ENCODE data around the gene KLF11.
A peak's percentile ranks its signal among the peaks of the same experiment; 100 is the strongest.

KLF11 gene

GRCh38 chr2:10067330-10067729 lies 24.0 kb downstream of the KLF11 start:
- DNase-seq, result no peak

GRCh38 chr2:10067881-10068280 lies 24.5 kb downstream of the KLF11 start:
- no peak for DNase-seq

DNA sequence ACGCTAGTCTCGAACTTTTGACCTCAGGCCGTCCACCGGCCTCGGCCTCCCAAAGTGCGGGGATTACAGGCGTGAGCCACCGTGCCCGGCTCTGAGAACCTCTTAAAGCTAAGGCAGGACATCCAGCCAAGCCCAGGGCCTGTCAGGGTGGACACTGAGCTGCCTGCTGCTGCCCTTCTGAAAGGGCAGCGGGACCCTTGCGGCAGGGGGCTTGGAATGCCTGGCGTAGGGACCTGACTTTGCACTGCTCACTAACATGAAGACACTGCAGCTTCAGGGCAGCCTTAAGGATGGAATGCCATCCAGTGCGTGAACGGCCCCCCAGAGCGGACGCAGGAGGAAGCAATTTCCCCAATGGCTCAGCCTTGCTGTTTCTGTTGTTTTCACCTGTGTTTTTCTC lies 27.8 kb downstream of the KLF11 start:
- no peak for DNase-seq

GRCh38 chr2:10071595-10071994 lies 28.2 kb downstream of the KLF11 start:
- no peak for DNase-seq

DNA sequence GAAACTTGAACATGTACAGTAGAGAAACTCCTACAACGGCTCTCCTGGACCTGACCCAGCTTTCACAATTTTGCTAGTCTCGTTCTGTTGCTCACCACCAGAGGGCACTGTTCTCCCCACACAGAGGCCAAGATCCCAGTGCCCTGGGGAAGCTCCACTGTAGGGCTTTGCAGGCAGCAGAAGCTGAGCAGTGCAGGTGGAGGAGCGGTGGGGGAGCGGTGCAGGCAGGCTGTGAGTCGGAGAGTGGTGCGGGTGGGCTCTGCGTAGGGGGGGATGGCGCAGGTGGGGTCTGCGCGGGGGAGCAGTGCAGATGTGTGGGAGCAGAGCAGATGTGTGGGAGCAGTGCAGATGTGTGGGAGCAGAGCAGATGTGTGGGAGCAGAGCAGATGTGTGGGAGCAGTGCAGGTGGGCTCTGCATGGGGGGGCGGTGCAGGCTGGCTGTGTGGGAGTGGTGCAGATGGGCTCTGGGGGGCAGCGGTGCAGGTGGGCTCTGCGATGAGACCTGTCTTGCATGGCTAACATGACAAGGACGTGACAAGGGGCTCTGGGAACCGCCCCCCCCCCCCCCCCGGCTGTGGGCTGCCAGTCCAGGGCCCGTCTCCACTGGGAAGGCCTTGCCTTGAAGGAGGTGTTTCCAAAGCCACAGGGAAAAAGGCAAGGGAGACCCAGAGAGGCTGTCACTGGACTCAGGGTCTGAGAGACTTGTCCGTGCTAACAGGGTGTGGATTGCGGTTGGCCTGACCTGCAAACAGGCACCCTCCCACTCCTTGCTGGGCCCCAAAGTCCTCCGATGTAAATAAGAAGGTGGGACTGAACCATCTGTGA lies 29.5 kb downstream of the KLF11 start:
- peak; percentile 73 for DNase-seq

- no peak for DNase-seq
Measured at GRCh38 chr2:10073706-10074105, 30.4 kb downstream of the KLF11 start.

- no peak for DNase-seq
Measured at GRCh38 chr2:10075101-10075500, 31.8 kb downstream of the KLF11 start.

- no peak for DNase-seq
Measured at GRCh38 chr2:10075571-10076209, 32.3 kb downstream of the KLF11 start.

- no peak for DNase-seq
Measured at GRCh38 chr2:10076511-10076910, 33.2 kb downstream of the KLF11 start.

GRCh38 chr2:10076988-10077527 lies 33.7 kb downstream of the KLF11 start:
- no peak for DNase-seq

DNA sequence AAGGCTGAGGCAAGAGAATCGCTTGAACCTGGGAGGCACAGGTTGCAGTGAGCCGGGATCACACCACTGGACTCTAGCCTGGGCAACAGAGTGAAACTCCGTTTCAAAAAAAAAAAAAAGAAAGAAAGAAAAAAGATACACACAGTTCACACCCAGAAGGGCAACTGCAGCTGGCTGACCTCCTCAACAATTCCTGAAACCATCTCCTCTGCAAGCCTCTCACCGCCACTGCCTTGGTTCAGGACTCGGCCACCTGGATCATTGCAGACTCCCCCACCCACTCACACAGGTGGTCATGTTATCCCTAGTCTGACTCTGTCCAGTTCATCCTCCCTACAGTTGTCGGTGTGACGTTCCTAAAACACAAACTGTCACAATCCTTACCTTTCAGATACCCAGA lies 34.7 kb downstream of the KLF11 start:
- DNase-seq, result no peak

- no peak for DNase-seq
Measured at GRCh38 chr2:10078704-10079265, 35.4 kb downstream of the KLF11 start.

DNA sequence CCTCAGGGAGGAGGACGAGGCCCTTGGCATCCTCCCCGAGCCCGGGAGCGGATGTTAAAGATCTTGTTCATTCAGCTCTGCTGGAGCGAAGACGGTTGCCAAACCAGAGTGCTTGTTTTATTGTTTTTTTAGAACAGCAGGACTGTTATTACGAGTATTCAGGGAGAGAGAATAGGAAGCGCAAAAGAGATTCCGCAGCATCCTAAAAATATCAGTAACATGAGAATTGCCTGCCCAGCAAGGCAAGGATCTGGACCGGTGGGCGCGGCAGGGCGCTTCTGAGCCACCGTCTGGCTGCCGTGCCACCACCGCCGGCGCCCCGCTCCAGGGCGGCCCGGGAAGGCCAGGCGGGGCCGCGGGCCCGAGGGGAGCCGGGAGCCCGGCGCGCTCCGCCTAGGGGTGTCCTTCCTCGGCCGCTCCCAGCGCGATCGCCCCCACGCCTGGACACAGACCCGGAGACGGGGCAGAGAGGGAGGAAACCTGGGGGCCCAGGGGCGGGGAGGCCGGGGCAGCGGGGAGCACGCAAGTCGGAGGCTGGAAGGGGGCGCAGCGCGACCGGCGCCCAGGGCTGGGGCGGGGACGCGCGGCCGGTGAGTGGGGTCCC lies 36.0 kb downstream of the KLF11 start:
- no peak for DNase-seq

- DNase-seq, result no peak
Measured at GRCh38 chr2:10079870-10080535, 36.7 kb downstream of the KLF11 start, which contains the start of gene CYS1. CYS1 (minus strand) TSS chr2:10080411; CDS start chr2:10080223, 188 bp downstream.

DNA sequence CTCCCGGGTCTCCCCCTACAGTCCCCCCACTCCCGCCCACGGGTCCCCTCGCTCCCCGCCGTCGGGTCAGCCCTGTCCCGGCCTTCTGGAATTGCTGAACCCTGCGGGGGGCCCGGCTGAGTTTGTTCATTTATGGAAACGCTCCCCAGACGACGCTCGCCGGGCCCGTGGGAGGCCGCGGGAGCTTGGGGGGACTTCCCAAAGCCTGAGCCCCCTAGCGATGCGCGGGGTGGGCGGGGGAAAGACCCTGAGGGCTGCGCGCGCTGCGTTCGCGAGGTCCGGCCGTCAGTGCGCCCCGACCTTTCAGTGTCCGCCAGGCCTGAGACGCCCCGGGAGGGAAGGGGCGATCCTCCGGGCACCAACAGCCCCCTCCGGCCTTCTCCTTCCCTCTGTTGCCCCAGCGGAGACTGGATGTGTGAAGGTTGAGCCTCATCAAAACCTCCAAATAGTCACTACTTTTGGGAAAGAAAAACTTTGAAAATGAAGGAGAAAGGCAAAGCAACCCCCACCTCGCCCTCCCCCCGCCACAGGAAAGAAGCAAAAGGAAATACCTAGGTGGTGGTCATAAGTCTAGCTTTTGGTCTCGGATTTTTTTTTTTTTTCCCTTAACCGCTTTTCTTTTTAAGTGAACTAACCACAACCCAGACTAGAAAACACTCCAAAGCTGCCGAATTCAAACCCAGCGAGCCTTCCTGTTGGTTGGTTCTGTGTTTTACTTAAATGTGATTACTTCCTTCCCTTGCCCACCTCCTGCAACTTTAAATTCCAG lies 37.4 kb downstream of the KLF11 start:
- no peak for DNase-seq

- no peak for DNase-seq
Measured at GRCh38 chr2:10083046-10083445, 39.7 kb downstream of the KLF11 start.

DNA sequence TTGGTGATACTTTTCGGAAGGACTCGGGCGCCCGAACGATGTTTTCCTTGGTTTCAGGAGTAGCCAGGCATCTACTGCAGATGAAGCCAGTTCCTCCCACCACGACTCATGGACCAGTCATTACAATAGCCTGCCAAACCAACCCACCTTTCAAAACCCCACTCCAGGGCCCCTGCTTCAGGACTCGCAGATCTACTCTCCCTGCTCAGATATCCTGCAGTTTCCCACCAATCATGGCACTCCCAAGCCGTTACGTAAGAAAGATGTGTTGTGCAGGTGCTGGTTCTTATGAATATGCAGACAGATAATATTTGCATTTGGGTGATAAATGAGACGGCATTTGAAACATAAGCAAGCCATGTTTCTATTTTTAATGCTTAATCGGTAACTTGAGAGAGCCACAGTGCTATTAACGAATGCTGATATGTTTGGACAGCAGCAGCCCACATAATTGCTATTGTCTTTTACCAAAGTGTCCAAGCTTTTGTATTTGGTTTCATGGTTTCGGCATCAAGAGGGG lies 40.4 kb downstream of the KLF11 start:
- DNase-seq, result no peak

DNA sequence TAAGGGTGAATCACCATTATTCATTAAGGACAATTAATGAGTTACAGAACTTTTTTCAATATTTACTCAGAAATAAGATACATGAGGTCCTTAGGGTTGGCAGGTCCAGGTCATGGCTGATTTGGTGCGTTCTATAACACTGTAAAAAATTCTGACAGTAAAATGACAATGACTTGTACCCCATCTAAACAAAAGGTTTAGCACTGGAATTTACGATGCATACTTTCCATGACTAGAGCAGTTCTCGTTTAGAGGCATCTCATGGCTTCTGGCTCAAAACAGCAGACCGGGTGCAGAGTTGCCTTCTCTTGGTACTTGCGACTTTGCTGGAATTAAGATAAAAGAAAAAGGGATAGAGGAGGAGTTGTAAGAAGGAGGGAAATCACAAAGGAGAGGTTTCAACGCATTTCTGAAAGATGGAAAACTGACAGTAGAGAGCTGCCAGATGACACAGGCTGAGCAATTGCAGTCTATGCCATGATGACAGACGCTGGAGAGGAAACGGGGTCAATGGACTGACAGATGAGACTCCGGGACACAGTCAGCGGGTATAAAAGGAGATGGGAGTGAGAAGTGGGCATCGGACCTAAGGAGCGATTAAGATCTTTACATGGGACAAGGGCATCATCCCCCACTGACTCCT lies 41.0 kb downstream of the KLF11 start:
- no peak for DNase-seq

- DNase-seq, result no peak
Measured at GRCh38 chr2:10085043-10085667, 41.8 kb downstream of the KLF11 start.

DNA sequence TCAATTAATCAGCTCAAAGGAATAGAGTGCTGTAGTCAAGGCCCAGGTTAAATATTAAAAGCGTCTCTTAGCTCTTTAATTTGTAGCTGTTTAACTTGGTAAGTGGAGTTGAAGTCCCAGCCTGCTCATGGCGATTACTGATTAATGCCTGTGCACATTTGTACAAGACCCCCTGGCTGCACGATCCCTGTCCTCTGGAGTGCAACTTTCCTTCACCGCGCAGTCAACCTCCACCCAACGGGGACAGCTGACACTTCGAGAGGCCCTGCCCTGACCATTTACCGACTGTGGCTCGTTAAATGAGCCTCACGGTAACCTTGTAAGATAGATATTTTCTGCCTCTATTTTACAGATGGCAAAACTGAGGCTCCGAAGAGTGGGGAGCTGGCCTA lies 42.3 kb downstream of the KLF11 start:
- DNase-seq, result no peak

DNA sequence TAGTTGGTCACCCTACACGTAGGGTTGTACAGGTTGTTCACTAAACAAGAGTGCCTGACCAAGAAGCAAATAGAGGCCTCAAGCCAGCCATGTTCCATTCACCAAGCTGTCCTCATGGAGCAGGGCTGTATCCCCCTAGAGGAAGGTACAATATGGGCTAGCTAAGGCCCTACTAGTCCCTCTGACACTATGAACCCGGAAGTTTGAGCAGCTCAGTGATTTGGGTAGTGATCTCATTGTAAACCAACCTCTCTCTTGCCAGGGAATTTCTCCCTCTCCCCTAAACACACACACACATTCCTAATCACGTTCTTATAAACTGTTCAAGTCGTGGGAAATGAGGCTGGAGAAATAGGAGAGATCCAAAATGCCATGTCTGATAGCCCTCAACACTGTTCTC lies 43.6 kb downstream of the KLF11 start:
- no peak for DNase-seq

Measured in activated CD8-positive, alpha-beta memory T cell treated with anti-CD3 and anti-CD28 coated beads, Interleukin-2, amount 50 U/mL, for 4 hours (primary cell).